HG02588 (cell line): ENCODE data around the gene TBATA.

Source experiments
- ATAC-seq: cut with Tn5 transposase; IDR thresholded peaks from one replicate; pipeline ENCODE4 v1.9.1; 2021; ENCODE audit warnings: mild to moderate bottlenecking, moderate library complexity; ENCODE audit not compliant: unreplicated experiment

The TBATA gene

DNA sequence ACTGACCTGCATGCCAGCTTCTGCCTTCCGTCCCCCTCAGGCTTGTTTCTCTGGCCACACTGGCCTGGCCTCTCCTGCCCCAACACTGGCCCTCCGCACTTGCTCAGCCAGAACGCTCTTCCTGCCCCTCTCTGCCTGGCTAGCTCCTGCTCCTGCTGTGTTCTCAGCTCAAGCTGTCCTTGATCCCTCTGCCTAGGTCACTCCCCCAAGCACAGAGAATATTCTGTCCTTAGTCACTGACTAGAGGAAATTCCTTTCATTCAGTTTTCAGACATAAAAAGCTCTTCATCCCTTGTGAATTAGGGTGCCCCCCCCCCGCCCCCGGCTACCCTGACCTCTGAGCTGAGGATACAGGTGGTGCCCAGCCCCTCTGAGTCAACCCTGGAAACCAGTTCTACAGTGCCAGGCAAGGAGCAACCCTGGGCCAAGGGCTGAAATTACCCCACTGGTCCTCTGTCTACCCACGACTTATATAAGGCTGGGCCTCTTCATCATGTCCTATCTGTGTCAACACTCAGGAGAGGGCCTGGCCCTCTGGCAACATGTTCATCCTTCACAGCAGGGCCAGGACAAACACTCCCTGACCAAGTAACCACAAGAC lies 23.9 kb upstream of the TBATA start:
- no peak for ATAC-seq

DNA sequence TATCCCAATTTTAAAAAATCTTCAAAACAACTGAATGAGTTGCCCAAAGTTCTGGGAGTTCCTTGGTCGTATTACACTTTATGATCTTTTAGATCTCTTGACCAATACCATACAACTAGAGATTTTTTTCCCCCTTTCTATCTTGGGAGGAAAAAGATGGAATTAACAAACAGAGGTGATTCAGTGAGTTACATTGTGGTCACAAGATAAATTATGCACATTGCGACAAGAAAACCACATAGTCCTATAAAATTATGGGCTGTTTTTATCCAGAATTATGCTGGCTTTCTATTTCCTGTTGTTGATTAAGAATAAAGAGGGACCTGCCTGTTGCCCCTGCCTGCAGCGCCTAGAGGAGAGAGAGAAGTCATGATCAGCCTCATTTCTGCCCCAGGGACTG lies 22.4 kb upstream of the TBATA start:
- ATAC-seq, result no peak

DNA sequence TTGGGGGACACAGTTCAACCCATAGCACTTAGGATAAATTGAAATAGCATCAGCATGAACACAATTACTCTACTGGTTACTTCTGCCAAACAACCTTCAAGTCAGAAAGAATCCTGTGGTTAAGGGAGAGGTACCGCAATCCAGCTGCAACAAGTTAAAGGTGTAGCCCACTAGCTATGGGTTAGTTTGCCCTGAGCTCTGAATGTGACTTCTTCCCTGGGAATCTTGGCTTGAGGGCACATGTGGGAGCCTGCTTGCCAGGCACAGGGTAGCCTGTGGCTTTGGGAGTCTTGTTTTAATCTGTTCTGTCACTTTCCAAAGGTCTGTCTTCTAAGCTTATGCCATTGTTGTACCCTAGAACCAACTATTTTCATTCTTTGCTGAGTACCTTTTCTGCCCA lies 21.7 kb upstream of the TBATA start:
- ATAC-seq, result no peak

DNA sequence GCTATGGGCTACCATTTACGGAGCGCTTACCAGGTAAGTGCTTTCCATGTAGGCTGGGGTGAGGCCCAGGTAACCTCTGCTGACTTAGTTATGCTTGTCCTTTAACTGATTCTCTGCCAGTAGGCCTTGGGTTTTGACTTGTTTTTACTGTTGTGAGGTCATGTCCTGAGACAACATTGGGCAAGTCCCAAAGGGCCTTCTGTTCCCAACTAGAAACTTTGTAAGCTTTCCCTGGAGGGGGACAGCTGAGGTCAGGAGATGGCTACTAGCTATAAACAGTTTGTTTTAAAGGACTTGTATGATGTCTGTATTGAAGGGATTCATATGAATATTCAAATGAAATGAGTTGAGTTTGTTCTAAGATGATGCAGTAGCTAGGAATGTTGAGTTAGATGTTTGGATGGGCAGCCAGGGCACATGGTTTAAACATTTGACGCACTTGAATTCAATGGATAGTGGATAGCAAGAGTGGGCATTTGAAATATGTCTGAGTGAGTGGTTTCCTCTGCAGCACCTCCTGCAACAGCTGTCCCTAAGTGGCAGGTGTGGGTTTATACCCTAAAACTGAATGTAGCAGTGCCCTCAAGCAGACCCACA lies 20.5 kb upstream of the TBATA start:
- no peak for ATAC-seq

DNA sequence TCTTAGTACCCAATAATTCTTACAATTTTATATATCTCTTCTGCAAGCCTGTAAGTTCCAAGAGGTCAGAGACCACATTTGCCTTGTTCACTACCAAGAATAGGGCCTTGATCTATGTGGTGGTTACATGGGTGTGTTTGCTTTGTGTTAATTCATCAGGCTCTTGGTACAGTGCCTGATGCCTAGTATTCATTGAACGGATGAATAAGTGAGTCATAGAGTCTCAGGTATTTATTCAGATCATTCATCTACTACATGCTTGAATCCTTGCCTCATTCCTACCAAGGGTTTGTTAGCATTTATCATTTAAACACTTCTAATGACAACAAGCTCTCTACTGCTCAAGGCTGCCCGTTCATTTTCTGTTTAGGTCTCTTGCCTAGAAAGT lies 19.2 kb upstream of the TBATA start:
- no peak for ATAC-seq

DNA sequence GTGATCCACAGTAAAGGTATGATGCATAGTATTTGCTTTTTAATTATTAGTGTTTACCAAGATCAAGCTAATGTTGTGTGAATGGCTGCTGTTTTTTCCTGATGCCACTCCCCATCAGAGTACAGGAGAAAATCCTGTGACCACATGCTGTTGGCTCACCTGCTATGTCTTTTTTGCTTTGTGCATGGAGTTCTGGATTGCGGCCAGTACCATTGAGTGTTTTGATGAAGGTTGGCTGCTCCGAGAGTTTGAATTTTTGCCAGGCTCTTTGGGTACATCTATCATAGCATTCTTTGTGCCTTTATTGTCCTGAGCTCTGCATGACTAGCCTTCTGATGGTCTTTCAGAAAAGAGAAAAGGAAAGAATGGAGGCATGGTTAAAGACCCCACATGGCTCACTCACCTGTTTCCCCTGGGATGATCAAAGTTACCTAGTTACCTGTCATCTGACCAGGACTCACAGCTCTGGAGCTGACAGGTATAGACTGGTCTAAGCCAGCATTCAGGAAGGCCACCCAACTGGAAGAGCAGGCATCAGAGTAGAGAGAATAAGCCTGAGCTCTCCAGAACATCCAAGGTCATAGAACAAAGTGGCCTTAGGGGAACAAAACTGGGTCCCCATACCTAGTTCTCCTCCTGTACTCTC lies 18.7 kb upstream of the TBATA start:
- no peak for ATAC-seq

DNA sequence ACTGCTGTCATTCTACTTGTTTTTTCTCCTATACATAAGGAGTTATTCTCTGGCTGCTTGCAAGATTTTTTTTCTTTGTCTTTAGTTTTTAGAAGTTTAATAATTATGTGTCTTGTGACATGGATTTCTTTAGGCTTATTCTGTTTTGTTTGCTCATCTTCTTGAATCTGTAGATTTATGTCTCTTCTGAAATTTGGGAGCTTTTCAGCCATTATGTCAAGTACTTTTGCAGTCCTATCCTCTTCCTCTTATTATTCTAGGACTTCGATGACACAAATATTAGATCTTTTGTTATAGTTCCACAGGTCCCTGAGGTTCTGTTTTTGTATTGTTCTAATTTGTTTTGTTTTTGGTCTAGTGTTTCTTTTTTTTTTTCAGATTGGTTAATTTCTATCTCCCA lies 16.7 kb upstream of the TBATA start:
- no peak for ATAC-seq

DNA sequence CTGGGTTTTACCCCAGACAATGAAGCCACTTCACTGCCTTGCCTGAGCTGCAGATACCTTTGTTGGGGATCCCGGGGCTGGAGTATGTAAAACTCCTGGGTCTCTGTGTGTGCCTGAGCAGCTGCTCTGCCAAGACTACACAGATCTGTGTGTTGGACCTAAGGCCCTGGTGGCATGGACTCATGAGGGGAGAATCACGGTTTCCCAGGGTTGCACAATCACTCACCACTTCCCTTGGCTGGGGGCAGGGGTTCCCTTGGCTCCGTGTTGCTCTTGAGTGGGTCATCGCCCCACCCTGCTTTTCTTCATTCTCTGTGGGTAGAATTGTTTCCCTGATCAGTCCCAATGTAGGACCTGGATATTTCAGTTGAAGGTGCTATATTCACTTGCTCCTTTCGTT lies 13.9 kb upstream of the TBATA start:
- ATAC-seq, result no peak

DNA sequence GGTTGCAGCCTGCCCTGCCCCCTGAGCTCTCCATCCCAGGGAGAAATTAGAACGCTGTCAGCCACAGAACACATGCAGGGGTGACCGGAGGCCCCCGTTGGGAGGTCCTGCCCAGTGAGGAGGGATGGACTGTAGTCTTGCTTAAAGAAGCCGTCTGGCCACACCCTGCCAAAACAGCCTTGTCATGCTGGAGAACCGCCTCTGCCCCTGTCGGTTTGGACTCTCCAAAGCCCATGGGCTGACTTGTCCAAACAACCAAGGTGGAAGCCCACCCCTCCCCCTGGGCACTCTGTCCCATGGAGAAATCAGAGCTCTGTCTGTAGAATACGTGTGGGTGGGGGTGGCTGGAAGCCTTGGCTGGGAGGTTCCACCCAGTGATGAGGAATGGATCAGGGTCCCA lies 12.7 kb upstream of the TBATA start:
- no peak for ATAC-seq

DNA sequence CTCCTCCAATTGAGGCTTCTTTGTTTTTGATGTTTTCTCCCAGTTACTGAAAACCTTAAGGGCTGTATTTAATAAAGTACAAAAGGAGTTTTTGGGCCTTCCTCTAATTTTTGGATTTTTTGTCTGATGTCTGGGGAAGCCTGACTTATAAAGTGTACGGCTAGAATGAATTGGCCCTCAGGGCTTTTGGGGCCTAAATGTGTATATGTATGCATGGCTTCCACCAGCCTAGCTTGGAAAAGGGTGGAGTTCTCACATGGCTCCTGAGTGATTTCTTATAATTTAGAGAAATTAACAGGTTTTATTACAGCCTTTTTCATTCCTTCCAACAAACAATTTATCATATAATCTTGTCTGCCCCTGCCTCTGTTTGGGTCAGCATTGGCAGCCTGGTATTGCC lies 10.4 kb upstream of the TBATA start:
- no peak for ATAC-seq

DNA sequence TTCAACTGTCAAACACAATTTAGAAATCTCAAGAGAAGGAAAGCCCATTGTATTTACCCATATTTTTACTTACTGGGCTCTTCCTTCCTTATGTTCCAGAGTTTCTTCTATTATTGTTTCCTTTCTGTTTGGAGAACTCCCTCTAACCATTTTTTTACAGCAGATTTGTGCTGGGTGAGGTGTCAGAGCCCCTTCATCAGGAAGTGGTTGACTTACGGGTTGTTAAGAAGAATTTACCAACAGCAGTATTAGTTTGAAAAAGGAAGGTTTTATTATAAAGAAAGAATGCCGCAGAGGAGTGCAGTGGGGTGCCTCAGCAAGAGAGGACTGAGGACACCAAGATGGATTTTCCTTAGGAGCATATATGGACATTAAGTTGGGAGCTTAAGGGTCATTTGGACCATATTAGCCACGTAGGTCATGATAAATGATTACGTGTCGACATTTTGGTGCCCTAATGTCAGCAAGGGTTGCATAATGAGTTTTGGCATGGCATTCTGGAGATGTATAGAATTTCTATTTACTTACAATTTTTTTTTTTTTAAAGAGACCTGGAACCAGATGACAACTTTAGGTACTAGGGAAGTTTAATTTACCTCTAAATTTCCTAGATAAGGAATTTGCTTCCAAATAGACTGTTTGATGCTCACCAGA lies 6.3 kb upstream of the TBATA start:
- ATAC-seq, result no peak

DNA sequence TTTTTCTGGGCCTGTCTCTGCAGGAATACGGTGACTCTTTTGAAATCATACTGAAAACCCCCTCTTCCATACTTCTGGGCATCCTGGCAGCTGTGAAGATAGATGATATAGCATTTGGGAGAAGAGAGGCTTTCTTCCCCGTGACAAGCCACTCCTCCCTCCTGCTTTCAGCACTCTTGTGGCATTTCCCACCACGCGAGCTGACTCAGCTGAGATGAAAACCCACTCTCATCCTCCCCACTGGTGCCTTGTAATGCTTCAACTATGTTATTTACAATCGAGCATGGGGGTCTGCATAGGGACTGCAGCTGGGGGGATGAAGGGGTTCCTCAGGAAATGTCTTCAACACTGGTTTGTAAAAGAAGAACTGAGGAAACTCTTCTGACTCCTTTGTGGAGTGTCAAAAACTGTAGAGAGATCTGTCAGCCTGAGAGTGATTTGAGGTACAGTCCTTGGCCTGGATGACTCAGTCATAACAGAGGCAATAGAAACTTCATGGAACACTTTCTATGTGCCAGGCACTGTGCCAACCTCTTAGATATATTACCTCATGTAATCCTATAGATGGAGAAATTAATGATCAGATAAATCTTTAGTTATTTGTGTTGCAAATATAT lies 1.7 kb upstream of the TBATA start:
- no peak for ATAC-seq

DNA sequence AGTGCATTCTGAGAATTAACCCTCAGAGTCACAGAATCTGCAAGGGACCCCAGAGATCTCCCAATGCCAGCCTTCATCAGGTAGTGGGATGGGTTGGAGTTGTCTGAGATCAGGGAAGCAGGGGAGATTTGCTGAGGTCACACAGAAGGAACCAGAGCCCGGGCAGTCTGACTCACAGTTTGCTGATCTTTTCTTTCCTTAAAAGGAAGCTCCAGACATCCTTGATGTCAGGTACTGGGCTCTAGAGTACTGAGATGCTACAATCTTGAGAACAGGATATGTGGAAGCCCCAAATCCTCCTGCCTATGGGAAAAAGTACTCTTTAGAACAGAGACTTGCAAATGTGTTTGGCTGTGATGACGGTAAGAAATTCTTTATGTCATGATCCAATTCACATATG lies 706 bp downstream of the TBATA start:
- ATAC-seq, result no peak

DNA sequence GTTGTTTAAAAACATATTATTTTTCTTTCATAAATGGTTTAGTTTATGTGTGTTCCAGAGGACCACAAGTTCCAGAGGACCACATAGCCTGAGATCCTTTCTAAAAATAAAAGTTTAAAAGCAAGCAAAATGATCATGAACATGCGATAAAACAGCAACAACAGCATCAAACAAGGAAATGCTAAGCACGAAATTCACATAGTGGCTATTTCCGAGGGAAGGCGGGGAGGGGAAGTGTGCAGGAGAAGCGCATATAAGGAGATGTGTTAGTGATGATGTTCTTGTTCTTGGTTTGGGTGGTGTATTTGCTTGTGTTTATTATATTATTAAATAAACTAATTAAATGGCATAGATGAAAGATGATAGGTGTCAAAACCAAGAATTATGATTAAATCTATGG lies 1.2 kb downstream of the TBATA start:
- no peak for ATAC-seq

DNA sequence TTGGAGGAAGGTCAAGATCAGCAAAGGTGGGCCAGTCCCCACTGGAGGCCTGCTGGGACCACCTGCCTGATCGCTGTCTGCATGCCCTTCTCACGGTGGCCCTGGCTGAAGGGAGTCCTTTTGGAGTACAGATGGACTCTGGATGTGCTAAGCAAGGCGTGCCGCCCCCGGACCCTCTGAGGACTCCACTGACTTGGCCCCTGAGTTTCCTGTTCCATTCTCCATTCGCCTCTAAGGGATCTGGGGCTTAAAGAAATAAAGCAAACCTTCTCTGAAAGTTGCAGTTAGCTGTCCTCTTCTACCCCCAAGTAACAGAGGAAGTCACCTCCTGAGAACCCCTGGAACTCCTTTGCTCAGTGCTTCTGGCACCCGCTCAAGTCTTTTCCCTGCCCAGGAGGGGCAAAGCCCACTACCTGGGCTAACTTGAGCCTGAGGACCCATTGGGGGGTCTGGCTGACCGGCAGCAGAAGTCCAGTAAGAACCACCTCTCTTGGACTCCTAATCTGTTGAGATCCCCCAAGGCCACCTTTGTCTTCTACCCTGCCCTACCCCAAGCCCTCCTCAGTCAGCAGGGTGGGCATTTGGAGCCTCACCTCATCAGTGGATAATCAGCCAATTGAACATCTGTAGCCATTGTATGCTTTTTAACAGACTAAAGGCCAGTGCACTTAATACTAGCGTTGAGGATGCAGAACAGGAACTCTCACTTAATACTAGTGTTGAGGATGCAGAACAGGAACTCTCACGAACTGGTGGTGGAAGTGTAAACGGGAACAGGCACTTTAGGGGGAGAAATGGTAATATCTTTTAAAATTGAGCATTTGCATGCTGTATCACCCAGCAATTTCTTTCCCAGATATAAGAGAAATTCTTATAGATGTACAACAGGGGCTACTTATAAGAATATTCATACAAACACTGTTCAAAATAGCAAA lies 2.2 kb downstream of the TBATA start:
- no peak for ATAC-seq

DNA sequence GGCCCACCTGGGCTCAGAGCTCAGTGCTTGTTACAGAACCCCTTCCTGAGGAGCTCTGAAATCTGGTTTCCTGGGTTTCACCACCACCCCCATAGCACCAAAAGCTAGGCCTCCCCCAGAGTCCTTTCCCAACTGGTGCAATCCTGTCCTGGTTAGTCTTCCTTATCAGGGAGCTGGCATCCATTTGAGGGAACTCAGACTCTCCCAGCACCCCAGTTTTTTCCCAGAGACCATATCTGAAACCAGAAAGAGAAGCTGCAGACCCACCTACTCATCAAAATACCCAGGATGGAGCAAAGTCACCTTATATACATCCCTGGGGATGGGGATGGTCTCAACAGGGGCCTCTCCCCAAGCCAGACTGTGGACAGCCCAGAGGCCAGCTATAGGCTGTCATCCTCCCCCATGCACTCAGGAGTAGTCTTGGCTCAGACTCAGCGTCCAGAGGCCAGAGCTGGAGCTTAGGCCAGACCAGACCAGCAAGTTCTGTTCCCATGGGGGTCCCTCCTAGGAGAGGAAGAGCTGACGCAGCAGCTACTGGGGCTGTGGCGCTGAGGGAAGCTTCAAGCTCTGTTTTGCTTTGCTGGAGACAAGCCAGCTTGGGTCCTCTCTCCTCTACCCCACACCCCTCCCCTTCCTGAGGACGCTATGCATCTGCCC lies 3.0 kb downstream of the TBATA start:
- ATAC-seq, result no peak

DNA sequence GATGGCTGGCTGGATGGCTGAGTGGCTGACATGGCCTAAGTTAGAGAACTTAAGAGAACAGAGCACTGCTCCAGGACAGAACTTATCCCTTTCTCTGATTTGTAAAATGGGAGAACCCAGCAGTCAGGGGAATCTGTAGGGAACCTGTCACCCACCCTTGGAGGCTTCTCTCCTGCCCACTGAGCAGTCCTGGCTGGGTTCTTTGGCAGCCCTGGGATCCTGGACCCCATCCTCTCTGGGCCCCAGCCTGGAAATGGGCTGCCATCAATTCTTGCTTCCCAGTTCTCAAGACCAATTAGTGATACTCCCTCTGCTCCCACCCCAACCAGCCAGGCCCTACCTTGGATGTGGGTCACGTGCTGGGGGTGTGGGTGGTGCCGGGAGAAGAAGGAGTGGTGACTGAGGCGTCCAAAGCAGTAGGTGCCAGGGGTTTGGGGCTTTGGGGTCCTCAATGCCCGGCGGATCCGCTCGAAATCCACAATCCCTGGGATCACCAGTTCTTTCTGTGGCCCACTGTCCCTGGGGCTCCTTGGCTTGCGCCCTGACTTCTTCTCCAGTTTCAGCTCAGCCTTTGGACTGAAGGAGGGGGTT lies 3.6 kb downstream of the TBATA start:
- ATAC-seq, result no peak

DNA sequence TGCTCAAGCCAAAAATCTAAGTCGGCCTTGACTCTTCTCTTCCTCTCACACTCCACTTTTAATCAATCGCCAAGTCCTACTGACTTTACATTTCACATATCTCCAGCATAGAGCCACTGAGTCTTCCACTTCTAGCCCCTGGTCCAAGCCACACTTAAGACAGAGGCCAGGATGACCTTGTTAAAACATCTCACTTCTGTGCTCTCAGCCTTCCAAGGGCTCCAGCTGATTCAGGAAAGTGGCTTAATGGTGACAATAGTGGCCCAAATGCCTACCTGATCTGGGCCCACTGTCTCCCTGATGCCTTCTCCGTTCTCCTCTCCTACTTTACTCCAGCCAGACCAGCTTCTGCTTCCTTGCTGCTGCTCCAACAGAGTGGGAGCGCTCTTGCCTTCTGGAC lies 4.4 kb downstream of the TBATA start:
- ATAC-seq, result no peak

DNA sequence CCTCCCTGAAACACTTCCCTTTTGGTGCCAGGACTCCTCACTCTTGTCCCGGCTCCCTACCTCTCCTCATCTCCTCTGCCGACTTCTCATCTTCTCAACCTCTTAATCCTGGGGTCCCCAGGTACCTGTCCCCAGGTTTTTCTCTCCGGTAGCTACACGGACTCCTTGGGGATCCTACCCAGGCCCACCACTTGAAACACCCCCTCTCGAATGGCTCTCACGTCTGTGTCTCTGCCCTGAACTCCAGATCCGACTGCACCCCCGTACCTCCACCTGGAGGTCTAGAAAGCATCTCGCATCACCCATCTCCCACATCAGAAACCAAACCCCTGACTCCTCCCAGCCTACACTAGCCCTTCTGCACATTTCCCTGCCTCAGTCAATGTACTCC lies 4.8 kb downstream of the TBATA start:
- no peak for ATAC-seq
